Right atrium auricular region (tissue), 2 donors: ENCODE data around the gene PDE10A. TPM values are rescaled to one million over a fixed set of nuclear protein-coding genes. Genes with fewer than 3 reads are reported as not detected.
"Not testable (repeated sequence)": the region's sequence is repeated elsewhere in the genome, so short reads cannot be mapped to it uniquely, and the experiment has no call there.

Experiments
- DNase-seq: peaks from one replicate; pipeline ENCODE4 v3.0.0-alpha.2; 2019; ENCODE audit warnings: low spot score
- H3K27ac ChIP-seq, 2 donors: fragments of 200-600 bp; sonication (generic); 1 replicate in 1 of 2; 2 replicates in 1 of 2; pipeline ENCODE4 v1.5.1; 2016 to 2019
- H3K27me3 ChIP-seq, 2 donors: fragments of 200-600 bp; sonication (generic); one replicate each; pipeline versions ENCODE4 v1.5.1 to v1.6.0; 2017 to 2019
- H3K36me3 ChIP-seq: fragments of 200-600 bp; sonication (generic); one replicate; pipeline ENCODE4 v1.5.1; 2016
- H3K4me1 ChIP-seq, 2 donors: fragments of 200-600 bp; sonication (generic); one replicate each; pipeline versions ENCODE4 v1.5.1 to v1.6.0; 2017 to 2019
- H3K4me3 ChIP-seq, 2 donors: fragments of 200-600 bp; sonication (generic); 1 replicate in 1 of 2; 2 replicates in 1 of 2; pipeline ENCODE4 v1.5.1; 2017 to 2019; ENCODE audit warnings: mild to moderate bottlenecking in 1 of 2, moderate library complexity in 1 of 2
- H3K9me3 ChIP-seq, 2 donors: fragments of 200-600 bp; sonication (generic); one replicate each; pipeline ENCODE4 v1.5.1; 2019
- CTCF ChIP-seq, 2 donors: fragments of 200-600 bp; sonication (generic); IDR thresholded peaks; one replicate each; pipeline ENCODE4 v1.5.1; 2019; ENCODE audit warnings: antibody characterized with exemption in 2 of 2
- total RNA-seq, 2 donors: library from RNA; depleted of rRNA; stranded (reverse); fragments of >200 nt; gene quantifications; one replicate each; pipeline ENCODE4 v1.1.0, GENCODE V29; 2016

The PDE10A gene
- total RNA-seq, 2 donors from 2014 or later = 3.6 to 4.3 TPM

- Histone ChIP-seq H3K27ac (no peak overlapping the region), H3K4me3 (no peak overlapping the region), H3K36me3 (no peaks in the 10 kb centered on the region), H3K4me1 (no peaks in the 10 kb centered on the region), H3K9me3 (peaks cover 0 to 6% of the 10 kb centered on the region in 2 donors), H3K27me3 (no peaks in the 10 kb centered on the region)
- no peak for DNase-seq
- no peak for TF ChIP-seq CTCF (IDR thresholded peaks at IDR 0.05)
These were observed 103.4 kb downstream of the PDE10A start for GRCh38 chr6:165559632-165560031.

GRCh38 chr6:165558097-165558496, 104.9 kb downstream of the PDE10A start:
- not testable (repeated sequence) for H3K27me3 ChIP-seq, H3K27ac ChIP-seq

GRCh38 chr6:165557674-165558073, 105.4 kb downstream of the PDE10A start:
- Histone ChIP-seq H3K36me3 (no peaks in the 10 kb centered on the region), H3K27ac (no peak overlapping the region), H3K9me3 (peaks cover 0 to 6% of the 10 kb centered on the region in 2 donors), H3K4me3 (no peak overlapping the region), H3K4me1 (no peaks in the 10 kb centered on the region), H3K27me3 (no peaks in the 10 kb centered on the region)
- DNase-seq = no peak
- TF ChIP-seq CTCF (IDR thresholded peaks at IDR 0.05) = no peak

More at GRCh38 chr6:165558097-165558496, 104.9 kb downstream of the PDE10A start:
- not testable (repeated sequence) for H3K36me3 ChIP-seq, DNase-seq, H3K9me3 ChIP-seq, H3K4me3 ChIP-seq, H3K4me1 ChIP-seq

- Histone ChIP-seq H3K27me3 (no peaks in the 10 kb centered on the region), H3K4me1 (no peaks in the 10 kb centered on the region), H3K9me3 (peaks cover 0 to 6% of the 10 kb centered on the region in 2 donors), H3K36me3 (no peaks in the 10 kb centered on the region), H3K27ac (no peak overlapping the region), H3K4me3 (no peak overlapping the region)
- no peak for TF ChIP-seq CTCF (IDR thresholded peaks at IDR 0.05)
- DNase-seq = no peak
These were observed 106.8 kb downstream of the PDE10A start for GRCh38 chr6:165556116-165556843.

- H3K27me3 ChIP-seq, H3K36me3 ChIP-seq, DNase-seq, H3K4me1 ChIP-seq, H3K27ac ChIP-seq, H3K9me3 ChIP-seq, H3K4me3 ChIP-seq: not testable (repeated sequence)
These were observed 108.4 kb downstream of the PDE10A start for GRCh38 chr6:165554644-165555043.

GRCh38 chr6:165552248-165552736, 110.7 kb downstream of the PDE10A start:
- Histone ChIP-seq H3K27ac (no peak overlapping the region), H3K27me3 (no peaks in the 10 kb centered on the region), H3K36me3 (no peaks in the 10 kb centered on the region), H3K9me3 (no peaks in the 10 kb centered on the region), H3K4me3 (no peak overlapping the region), H3K4me1 (no peaks in the 10 kb centered on the region)
- TF ChIP-seq CTCF (IDR thresholded peaks at IDR 0.05) = no peak
- DNase-seq = no peak

GRCh38 chr6:165551828-165552227, 111.2 kb downstream of the PDE10A start:
- no peak overlapping the region for H3K27ac ChIP-seq
- no peak overlapping the region for H3K4me3 ChIP-seq
- no peaks in the 10 kb centered on the region for H3K27me3 ChIP-seq
- no peaks in the 10 kb centered on the region for H3K36me3 ChIP-seq
- no peak for DNase-seq
- no peaks in the 10 kb centered on the region for H3K9me3 ChIP-seq
- no peaks in the 10 kb centered on the region for H3K4me1 ChIP-seq
- no peak for TF ChIP-seq CTCF (IDR thresholded peaks at IDR 0.05)
